SK-MEL-5 (cell line): ENCODE data around the gene CRYZL1. TPM values are rescaled to one million over a fixed set of nuclear protein-coding genes. Genes with fewer than 3 reads are reported as not detected.

Experiments
- DNase-seq: peaks from one replicate; pipeline ENCODE4 v3.0.0-alpha.2; 2016; ENCODE audit warnings: low read depth, low spot score
- in situ Hi-C: cut with HindIII; loops from 2 replicates; pipeline ENCODE4 v1.10.0; 2016; ENCODE audit warnings: low sequenced_read_pairs, high pct_unique_total_duplicates, low pct_unique_long_range_greater_than_20kb
- total RNA-seq: library from RNA; depleted of rRNA; stranded (reverse); fragments of >200 nt; shearing (Covaris generic); gene quantifications from 2 replicates; pipeline ENCODE4 v1.2.3, GENCODE V29; 2014

The CRYZL1 gene
- total RNA-seq, 1 experiment from 2014 or later: 7.7 TPM

DNA sequence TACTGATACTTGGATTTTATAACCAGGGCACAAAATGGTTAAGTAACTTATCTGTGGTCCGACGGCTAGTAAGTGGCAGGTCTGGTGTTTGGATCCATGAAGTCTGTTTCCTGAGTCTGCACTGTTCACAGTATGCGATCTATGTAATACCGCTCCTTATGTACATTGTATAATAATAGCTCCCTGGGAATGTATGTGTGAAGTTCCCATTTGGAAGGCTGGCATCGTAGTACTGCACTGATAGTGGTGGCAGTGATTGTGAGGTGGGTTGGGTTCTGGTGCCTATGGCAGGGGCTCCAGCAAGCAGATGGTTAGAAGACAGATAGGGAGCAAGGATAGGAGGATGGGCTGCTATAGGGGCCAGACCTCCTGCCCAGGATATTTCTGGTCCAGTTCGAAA, 26.1 kb upstream of the CRYZL1 start:
- no peak for DNase-seq
- in situ Hi-C loops: no loop called here

- no peak for DNase-seq
- in situ Hi-C loops: no loop called here
Observed at GRCh38 chr21:33666153-33666552, 24.6 kb upstream of the CRYZL1 start.

DNA sequence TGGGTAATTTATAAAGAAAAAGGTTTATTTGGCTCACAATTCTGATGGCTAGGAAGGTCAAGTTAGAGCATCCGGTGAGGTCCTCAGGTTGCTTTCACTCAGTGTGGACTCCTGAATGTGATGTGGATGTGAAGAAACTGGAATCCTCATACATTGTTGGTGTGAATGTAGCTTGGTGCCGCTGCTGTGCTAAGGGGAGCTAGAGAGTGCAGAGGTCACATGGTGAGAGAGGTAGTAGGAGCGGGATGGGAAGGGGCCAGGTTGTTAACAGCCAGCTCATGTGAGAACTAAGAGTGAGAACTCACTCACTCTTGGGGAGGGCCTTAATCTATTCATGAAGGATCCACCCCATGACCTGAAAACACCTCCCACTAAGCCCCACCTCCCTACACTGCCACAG, 22.6 kb upstream of the CRYZL1 start:
- in situ Hi-C loops: no loop called here

DNA sequence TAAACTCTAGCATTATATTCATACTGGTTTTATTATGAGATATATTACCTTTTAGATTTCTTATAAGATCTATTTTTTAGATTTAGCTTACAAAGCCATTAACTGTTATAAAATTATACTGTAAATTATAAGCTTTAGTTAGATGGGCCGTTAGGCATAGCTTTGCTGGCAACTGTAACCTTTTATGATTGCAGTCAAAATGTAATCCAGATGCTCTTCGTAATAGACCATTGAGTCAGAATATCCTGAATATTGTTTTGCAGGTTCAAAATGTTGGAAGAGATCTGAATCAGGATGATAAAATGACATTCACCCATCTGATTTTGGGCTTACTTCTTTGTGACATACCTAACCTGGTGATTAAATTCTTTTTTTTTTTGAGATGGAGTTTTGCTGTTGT, 21.7 kb upstream of the CRYZL1 start:
- DNase-seq: no peak
- in situ Hi-C loops: no loop called here

More for the DNA sequence above, 22.6 kb upstream of the CRYZL1 start:
- DNase-seq: no peak

DNA sequence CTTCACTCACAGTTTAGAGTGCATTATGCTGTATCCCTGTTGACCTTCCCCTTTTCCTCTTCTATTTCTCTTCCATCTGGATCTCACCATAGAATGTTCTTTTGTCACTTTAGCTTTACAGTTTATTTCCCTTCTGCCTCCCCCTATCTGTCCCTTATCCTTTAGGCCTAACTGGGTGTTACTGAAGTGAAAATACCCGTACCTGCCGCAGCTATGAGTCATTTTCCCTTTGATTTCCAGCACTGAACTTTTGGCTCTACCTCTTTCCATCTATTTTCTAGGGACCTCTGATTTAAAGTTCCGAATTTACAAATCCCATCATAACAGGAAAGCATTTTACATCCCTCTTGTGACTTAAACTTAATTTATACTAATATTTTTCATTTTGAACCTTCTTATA, 20.5 kb upstream of the CRYZL1 start:
- DNase-seq: no peak
- in situ Hi-C loops: no loop called here

DNA sequence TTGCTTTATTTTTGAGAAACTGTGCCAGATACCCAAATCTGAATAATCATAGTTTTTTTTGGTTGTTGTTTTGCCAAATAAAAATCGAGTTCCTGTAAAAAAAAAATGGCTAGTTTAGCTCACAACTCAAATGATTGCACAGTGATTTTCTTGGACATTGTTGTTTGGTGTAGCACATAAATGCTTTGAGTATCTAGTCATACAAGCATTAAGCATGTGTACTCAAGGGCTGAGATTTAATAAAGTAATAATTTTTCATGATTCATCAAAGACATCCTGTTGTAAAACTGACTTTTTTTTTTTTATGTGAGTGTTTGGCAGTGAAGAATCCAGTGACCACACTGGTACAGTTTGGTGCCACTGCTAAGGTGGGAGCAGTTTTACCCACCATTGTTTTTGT, 19.6 kb upstream of the CRYZL1 start:
- in situ Hi-C loops: no loop called here
- no peak for DNase-seq

GRCh38 chr21:33660406-33660805, 18.9 kb upstream of the CRYZL1 start:
- in situ Hi-C loops: no loop called here
- DNase-seq: no peak

- in situ Hi-C loops: no loop called here
Observed at GRCh38 chr21:33659568-33659949, 18.0 kb upstream of the CRYZL1 start.

DNA sequence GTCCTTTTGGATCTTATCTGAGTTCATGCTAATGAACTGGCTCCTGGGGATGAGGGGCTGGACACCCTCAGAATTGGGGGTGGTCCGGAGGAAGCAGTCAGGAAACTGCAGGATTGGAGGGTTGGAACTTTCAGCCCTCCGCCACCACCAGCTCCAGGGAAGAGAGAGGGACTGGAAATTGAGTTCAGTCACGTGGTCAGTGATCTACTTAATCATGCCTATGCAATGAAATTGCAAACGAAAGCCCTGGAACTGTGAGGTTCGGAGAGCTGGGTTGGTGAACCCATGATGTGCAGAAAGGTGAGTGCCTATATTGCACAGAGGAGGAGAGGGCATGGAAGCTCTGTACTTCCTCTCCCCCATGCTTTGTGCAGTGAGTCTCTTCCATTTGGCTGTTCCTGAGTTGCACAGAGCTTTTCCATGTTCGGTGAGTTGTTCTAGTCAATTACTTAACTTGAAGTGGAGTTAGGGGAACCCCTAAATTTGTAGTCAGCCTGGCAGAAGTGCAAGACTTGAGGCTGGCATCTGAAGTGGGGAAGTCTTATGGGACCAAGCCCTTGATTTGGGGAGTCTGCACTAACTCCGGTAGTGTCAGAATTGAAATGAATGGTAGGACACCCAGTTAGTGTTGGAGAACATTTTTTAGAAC, 17.5 kb upstream of the CRYZL1 start:
- in situ Hi-C loops: no loop called here
- no peak for DNase-seq

More at GRCh38 chr21:33659568-33659949, 18.0 kb upstream of the CRYZL1 start:
- DNase-seq: no peak

- in situ Hi-C loops: no loop called here
- no peak for DNase-seq
Observed at GRCh38 chr21:33657124-33657820, 15.7 kb upstream of the CRYZL1 start.

DNA sequence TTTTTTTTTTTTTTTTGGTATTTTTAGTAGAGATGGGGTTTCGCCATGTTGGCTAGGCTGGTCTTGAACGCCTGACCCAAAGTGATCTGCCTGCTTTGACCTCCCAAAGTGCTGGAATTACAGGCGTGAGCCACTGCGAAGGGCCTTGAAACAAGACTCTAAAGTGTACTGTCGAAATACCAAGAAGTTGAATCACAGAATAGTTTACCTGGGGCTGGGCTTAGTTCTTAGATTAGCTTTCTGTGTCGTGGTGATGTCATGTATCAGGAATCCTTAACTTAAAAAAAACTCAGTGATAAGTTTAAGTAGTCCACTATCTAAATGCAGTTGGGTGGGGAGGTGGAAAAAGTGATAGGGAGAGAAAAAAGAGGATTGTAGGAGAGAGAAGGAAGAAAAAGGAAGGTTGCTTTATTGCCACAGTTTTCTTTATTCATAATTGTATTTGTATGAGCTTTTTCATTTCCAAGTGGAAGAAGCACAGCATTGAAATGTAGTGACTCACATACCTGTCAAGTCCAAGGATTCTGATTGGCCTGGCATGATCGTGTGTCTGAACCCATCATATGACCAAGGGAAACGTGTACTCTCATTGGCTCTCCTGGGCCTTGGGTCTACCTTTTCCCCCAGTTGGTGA, 14.2 kb upstream of the CRYZL1 start:
- in situ Hi-C loops: no loop called here
- peak; percentile 4 for DNase-seq

DNA sequence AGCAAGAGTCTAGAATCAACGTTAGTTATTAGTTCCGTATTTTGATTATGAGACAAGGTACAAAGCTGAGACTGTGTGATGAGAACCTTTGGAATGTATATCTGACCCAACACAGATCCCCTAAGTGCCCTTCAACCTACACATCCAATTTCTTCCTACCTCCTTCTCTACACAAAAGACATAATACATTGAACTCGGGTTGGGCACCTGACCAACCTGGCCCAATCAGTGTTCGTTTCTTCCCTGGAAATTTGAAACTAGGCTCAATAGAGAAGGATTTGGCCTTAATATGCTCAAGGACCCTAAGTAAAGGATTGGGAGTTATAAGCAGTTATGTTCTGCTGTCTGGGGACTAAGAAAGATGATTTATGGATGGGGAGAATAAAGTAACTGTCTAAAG, 12.9 kb upstream of the CRYZL1 start:
- no peak for DNase-seq

DNA sequence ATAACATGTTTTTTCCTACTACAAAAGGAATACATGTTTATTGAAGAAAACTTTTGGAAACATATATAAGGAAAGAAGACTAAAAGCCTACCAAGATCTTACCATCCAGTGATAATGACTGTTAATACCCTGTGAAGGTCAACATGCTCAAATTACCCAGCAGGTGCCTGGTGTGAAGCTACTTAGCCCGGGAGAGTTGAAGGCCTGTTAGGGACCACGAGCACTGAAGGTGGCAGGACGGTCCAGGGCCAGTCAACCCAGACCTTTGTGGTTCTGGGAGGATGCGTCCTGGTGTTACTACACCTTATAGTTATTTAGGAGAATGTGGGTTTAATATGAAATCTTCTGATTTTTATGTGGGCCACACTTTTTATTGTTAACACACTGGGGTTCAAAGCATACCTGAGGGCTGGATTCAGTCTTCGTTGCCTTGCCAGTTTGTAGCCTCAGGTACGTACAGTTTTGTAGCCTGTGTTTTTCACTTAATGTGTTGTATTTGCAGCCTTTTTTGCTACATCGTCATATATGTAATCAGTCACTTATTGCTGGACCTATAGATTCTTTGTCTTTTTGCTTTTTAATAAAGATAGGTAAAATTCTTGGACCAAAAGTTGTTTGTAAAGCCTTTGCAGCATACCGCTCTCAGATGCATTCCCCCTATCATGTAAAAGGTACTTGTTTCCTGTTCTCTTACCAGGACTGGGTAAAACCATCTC, 10.6 kb upstream of the CRYZL1 start:
- in situ Hi-C loops: no loop called here
- no peak for DNase-seq

More for the DNA sequence above, 12.9 kb upstream of the CRYZL1 start:
- in situ Hi-C loops: no loop called here

DNA sequence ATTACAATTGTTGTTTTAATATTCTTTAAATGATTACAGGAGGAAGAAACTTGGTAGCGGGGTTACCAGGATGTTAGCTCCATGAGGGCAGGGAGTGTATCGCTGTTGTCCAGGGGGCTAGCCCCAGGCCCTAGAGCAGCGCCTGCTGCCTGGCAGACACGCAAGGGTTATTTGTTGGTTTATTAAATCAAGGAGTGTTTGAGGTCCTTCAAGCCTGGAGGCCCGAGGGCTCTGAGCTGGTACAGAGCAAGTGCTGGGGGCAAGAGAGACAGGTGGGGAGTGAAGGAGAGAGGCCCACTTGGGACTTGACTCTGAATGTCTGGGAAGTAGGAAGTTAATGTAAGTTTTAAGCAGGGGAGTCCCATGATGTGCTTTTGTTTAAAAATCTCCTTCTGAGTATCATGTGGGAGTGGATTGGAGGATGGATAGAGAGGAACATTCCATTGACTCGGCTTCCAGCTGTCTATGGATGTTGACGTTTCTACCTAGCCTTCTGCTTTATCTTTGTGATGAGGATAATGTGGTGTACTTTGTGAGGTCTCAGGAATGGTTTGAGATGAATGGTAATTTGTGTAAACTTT, 9.5 kb upstream of the CRYZL1 start:
- DNase-seq: no peak
- in situ Hi-C loops: no loop called here

- DNase-seq: no peak
- in situ Hi-C loops: no loop called here
Observed at GRCh38 chr21:33650230-33650629, 8.7 kb upstream of the CRYZL1 start.

DNA sequence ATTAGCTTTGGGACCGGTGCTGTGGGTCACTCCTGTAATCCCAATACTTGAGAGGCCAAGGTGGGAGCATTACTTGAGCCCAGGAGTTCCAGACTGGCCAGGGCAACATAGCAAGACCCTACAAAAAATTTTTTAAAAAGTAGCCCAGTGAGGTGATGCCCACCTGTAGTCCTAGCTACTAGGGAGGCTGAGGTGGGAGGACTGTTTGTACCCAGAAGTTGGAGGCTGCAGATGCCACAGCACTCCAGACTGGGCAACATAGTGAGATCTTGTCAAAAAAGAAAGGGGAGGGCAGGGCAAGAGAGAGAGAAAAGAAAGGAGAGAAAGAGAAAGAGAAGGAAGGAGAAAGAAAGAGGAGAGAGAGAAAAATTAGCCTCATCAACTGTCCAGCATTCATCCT, 7.0 kb upstream of the CRYZL1 start:
- in situ Hi-C loops: no loop called here
- no peak for DNase-seq

DNA sequence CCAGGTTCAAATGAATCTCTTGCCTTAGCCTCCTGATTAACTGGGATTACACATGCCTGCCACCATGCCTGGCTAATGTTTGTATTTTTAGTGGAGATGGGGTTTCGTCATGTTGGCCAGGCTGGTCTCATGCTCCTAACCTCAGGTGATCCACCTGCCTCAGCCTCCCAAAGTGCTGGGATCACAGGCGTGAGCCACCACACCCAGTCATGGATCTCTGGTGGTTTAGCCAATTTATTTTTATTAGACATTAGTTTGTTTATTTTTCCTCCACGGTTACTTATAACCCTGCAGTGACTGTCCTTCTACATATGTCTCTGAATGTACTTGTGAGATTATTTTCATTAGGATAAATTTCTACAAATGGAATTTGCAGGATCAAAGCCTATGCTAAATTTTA, 6.0 kb upstream of the CRYZL1 start:
- no peak for DNase-seq
- in situ Hi-C loops: no loop called here

DNA sequence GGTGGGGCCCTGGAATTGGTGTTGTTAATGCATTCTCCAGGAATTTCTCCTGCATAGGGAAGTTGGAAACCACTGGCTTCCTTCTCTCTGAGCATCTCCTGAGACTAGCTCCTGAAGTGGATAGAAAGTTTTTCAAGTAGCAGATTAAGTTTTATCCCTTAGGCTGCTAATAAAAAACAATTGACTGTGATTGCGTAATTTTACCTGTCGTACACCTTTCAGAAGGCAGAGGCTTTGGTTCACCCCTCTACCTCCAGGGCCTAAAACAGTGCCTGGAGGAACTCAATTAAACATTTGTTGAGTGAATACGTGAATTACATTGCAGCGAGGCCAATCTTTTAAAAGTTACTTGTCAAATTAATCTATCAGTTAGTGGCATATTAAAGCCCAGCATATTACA, 4.2 kb upstream of the CRYZL1 start:
- DNase-seq: no peak
- in situ Hi-C loops: no loop called here
